ENCODE measurements around the gene WDFY3. TPM values are rescaled to one million over a fixed set of nuclear protein-coding genes. Genes with fewer than 3 reads are reported as not detected.
A peak's percentile ranks its signal among the peaks of the same experiment; 100 is the strongest.

Gene WDFY3
- polyA plus RNA-seq, 1 of the 3 experiments (the other 2 are of a cell fraction): 13.8 TPM

DNA sequence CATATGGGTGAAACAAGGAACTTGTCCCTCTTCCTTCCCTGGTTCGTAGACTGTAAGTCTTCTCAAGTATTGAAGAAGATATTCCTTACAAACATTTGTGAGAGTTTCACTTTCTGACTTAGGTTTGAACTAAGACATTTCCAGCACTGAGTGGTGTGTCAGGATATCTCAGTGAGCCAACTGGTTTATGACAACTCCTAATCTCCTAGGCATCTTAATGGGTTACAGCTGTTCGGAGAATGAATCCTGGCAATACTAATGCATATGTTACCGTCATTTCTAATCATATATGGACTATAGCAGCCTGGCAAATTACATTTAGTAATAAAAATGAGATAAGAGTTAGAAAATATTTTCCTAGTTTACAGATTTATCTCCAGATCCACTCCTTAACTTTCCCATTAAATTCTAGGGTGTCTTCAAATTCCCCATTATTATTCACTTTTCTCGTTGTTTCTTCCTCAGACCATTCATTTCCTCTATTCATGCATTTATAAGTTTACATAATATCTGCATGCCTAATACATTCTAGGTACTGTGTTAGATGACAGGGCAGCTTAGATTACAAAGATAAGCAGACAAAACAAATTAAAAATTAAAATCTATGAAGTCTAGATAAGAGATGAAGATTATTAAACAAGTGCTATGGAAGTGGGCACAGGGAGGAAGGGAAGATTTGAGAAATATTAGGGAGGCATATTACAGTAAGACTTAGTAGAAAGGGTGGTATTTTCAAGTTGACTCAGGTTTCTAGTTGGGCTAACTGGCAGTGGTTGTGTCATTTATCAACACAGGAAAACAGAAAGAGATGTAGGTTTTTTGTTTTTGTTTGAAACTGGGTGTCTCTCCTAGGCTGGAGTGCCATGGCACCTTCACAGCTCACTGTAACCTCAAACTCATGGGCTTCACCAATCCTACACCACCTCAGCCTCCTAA lies 173.9 kb downstream of the WDFY3 start (continued):
- TF ChIP-seq EP300 (IDR thresholded peaks at IDR 0.05; ENCODE audit: borderline replicate concordance in 1 of 2, low read depth in 1 of 2, low read length in 1 of 2) (peak; percentile 69 to 92; a peak in 3 of 4 replicates), JUND (IDR thresholded peaks at IDR 0.05) (peak; percentile 51; the same call in 1 of the 2 replicates), ELF1 (IDR thresholded peaks at IDR 0.05) (no peak), FOSL2 (IDR thresholded peaks at IDR 0.05; ENCODE audit: borderline replicate concordance, low read depth) (0 out of 2 replicates have a peak, but pooled peaks have one; percentile 39), SMC3 (IDR thresholded peaks at IDR 0.05; ENCODE audit: low read depth, low read length) (no peak), TCF12 (IDR thresholded peaks at IDR 0.05) (peak; percentile 99), FOXM1 (IDR thresholded peaks at IDR 0.05; ENCODE audit: low read depth) (no peak), CHD2 (IDR thresholded peaks at IDR 0.05; ENCODE audit: low read length, partially characterized antibody) (peak; percentile 89), SIN3A (IDR thresholded peaks at IDR 0.05; ENCODE audit: borderline replicate concordance, low read depth, low read length) (0 out of 2 replicates have a peak, but pooled peaks have one; percentile 57), RCOR1 (IDR thresholded peaks at IDR 0.05; ENCODE audit: low read length) (peak; percentile 94), RAD21 (IDR thresholded peaks at IDR 0.05; ENCODE audit: low read length) (no peak), POLR2AphosphoS5 (IDR thresholded peaks at IDR 0.05; ENCODE audit: low read depth, low read length) (peak; percentile 88), EZH2phosphoT487 (IDR thresholded peaks at IDR 0.05; ENCODE audit: borderline replicate concordance, low read depth) (no peak), RXRA (IDR thresholded peaks at IDR 0.05; ENCODE audit: borderline replicate concordance, low read depth) (no peak; the same call in 1 of the 2 replicates), NFIC (IDR thresholded peaks at IDR 0.05; ENCODE audit: borderline replicate concordance) (peak; percentile 77), IRF3 (IDR thresholded peaks at IDR 0.05; ENCODE audit: low read depth, low read length) (no peak)
- TF ChIP-seq, protein P1, sequence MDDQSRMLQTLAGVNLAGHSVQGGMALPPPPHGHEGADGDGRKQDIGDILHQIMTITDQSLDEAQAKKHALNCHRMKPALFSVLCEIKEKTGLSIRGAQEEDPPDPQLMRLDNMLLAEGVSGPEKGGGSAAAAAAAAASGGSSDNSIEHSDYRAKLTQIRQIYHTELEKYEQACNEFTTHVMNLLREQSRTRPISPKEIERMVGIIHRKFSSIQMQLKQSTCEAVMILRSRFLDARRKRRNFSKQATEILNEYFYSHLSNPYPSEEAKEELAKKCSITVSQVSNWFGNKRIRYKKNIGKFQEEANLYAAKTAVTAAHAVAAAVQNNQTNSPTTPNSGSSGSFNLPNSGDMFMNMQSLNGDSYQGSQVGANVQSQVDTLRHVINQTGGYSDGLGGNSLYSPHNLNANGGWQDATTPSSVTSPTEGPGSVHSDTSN (IDR thresholded peaks at IDR 0.05): peak; percentile 87
- TF ChIP-seq, protein P2, sequence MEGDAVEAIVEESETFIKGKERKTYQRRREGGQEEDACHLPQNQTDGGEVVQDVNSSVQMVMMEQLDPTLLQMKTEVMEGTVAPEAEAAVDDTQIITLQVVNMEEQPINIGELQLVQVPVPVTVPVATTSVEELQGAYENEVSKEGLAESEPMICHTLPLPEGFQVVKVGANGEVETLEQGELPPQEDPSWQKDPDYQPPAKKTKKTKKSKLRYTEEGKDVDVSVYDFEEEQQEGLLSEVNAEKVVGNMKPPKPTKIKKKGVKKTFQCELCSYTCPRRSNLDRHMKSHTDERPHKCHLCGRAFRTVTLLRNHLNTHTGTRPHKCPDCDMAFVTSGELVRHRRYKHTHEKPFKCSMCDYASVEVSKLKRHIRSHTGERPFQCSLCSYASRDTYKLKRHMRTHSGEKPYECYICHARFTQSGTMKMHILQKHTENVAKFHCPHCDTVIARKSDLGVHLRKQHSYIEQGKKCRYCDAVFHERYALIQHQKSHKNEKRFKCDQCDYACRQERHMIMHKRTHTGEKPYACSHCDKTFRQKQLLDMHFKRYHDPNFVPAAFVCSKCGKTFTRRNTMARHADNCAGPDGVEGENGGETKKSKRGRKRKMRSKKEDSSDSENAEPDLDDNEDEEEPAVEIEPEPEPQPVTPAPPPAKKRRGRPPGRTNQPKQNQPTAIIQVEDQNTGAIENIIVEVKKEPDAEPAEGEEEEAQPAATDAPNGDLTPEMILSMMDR (IDR thresholded peaks at IDR 0.05): no peak

All from SK-N-SH (cell line).